KG1 (cell line): ENCODE data around the gene TADA2B.

ENCODE experiments used
- DNase-seq: peaks from one replicate; lab custom pipeline; 2025; lab: John Stamatoyannopoulos, UW

TADA2B gene, protein sequence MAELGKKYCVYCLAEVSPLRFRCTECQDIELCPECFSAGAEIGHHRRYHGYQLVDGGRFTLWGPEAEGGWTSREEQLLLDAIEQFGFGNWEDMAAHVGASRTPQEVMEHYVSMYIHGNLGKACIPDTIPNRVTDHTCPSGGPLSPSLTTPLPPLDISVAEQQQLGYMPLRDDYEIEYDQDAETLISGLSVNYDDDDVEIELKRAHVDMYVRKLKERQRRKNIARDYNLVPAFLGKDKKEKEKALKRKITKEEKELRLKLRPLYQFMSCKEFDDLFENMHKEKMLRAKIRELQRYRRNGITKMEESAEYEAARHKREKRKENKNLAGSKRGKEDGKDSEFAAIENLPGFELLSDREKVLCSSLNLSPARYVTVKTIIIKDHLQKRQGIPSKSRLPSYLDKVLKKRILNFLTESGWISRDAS

DNA sequence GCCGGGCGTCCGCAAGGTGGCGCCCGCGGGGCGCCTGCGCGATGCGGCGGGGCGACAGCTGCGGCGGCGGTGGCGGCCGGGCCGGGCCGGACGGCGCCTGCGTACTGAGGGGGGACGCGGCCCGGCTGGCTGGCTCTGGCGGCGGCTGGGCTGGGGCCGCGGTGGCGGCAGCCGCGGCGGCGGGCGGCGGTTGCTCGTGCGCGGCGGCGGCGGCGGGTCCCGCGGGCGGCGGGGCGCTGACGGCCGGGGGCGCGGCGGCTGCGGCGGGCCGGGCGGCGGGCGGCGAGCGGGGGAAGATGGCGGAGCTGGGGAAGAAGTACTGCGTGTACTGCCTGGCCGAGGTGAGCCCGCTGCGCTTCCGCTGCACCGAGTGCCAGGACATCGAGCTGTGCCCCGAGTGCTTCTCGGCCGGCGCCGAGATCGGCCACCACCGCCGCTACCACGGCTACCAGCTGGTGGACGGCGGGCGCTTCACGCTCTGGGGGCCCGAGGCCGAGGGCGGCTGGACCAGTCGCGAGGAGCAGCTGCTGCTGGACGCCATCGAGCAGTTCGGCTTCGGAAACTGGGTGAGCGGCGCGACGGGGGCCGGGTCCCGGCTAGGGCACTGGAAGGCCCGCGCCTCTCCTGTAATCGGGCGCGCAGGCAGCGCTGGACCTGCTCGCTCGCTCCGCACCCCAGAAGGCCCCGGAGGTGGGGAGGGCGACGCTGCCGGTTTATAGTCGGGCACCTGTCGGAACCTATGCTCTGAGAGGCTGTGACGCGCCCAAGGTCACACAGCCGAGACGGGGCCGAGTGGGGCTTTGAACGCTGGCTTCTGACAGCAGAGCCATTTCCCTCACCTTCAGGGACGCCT, at the start of gene TADA2B:
TSS of gene TADA2B (plus strand) at position 89 of the 853 bp plus-strand sequence. CDS start at position 297, 208 bp downstream.
- DNase-seq = no peak

GRCh38 chr4:6996481-6996880, 46.7 kb upstream of the TADA2B start:
- no peak for DNase-seq

DNA sequence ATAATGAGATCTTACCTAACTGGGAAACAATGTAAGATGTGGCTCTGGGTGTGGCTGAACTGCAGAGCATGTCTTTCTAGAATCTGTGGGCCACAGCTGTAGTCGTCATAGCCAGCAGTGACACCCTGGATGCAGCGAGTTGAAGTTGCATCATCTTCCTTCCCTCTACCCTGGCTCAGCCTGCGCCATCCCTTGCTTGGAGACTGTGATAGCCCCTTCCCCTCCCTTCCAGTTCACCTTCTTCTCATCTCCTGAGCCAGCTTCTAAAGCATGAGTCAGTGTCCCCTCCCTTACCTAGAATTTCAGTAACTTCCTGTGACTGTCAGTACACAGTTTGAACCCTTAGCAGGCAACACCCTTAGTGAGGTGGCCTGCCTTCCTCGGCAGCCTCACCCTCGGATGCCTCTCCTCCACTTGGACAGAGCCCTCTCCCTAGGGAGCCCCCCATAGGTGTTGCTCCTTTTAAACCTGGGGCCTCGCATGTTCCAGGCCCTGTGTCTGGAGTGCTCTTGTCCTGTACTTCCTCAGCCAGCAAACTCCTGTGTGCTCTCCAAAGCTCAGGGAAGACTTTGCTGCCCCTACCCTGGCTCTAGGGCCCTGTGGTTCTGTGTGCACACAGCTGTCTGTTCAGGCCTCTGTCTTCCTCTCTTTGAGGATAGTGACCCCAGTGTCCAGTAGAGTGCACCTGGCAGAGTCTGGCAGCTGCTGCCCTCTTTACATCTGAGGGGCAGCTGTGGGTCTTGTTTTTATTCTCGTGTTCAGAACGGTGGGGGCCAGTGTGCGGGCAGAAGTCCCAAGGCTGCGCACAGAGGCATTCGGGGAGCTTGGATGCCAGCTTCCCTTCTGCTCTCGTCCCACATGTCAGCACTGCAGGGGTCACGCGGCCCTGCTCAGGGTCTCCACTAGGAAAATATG, 43.7 kb upstream of the TADA2B start:
- DNase-seq = no peak

DNA sequence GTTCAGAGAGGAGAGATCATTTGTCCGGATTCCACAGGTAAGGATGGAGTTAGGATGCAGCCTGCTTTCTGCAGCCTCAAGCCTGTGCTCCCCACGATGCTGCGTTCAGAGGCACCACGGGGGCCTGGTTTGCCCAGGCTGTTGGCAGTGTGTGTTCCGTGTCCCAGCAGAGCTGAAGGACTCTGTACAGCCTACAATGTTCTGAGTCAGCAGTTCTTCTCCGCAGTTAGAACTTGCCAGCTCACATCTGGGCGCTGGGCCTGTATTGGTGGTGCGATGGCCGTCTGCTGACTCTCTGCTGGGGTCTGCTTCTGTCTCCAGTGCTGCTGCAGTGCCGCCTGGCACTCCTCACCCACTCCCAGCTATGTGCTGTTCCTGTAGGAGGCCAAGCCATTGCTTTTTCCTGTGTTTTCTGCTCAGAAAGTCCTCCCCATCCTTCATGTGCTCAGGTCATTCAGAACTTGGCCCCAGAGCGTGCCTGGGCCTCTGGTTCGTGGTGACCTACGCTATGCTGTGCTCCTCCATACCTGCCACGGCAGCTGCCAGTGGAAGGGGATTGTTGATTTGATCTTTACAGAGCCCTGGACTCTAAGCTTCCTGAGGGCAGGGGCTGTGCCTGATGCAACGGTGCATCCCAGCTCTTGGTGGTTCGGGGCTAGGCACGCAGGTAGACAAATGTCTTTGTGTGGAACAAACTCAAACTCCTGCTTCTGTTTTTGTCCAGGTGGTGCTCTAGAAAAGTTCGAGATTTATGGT, 42.6 kb upstream of the TADA2B start:
- no peak for DNase-seq

DNA sequence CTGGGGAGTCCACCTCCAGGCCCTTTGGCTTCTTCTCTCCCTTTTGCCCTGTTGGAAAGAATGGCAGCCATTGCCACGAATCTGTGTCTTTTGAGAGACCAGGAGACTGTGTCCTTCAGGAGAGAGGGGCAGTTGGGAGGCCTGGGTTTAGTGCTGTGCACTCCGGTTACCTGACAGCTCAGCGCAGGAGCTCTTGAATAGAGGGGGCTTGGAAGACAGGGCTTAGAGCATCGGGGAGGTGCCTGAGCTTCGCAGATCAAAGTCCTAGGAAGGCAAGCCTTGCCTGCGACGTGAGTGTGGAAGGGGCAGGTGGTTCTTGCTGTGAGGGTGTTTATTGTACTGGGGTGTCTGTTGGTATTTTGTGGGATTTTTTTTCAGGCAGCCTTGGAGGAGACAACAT, 41.9 kb upstream of the TADA2B start:
- DNase-seq = no peak

GRCh38 chr4:7002336-7002735, 40.8 kb upstream of the TADA2B start:
- no peak for DNase-seq

DNA sequence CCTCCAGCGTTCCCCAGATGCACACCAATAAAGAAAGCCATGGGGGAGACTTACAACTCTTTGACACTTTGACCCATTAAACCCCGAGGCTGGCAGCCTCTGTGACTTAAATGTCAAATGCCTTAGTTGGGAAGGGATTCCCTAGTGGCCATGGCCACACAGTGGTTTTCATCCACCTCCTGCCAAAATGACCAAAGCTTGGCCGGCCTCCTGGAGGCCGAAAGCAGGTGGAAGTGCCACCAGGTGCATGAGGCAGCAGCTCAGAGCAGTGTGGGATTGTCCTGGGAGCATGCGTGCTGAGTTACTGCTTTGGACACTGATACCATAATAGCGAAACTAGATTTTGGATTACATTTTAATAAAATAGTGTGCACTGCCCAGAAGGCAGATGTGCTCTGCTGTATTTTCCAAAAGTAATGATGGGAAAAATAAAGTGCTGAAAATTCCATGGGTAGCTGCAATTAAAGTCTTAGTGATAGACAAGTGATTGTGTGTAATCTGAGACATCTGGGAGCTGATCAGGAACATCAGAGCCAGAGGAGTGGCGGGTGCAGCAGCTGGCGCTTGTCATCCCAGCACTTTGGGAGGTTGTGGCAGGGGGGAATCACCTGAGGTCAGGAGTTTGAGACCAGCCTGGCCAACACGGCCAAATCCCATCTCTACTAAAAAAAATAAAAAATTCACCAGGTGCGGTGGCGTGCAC, 39.8 kb upstream of the TADA2B start:
- no peak for DNase-seq

GRCh38 chr4:7003879-7004240, 39.3 kb upstream of the TADA2B start:
- DNase-seq = no peak

GRCh38 chr4:7004331-7004730, 38.8 kb upstream of the TADA2B start:
- no peak for DNase-seq

DNA sequence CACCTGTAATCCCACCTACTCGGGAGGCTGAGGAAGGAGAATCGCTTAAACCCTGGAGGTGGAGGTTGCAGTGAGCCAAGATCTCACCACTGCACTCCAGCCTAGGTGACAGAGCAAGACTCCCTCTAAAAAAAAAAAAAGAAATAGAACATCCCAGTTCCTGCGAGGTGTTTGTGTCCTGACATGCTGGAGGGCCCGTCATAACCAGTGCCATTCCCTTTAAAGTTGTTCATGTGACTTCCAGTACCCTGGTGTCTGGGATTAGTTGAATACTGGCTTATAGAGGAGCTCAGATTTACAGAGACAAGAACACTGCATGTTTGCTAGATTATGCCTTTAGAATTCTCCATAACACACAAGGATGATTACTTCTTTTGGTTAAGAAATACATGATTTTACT, 37.6 kb upstream of the TADA2B start:
- DNase-seq = no peak

DNA sequence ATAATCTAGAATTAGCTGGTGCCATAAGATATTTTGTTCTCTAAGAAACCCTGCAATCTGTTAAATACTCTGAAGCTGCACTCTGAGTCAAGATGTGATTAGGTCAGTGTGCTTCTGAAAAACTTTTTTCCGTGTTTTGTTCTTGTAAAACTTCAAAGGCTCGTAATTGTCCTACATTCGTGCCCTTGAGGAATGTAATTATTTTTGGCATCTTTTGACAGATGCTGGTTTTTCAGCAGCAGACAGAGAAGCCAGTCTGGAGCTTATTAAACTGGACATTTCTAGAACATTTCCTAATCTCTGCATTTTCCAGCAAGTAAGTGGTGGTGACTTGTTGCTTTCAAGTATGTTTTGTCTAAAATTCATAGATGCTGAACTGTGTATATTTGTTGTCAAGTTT, 36.8 kb upstream of the TADA2B start:
- no peak for DNase-seq

DNA sequence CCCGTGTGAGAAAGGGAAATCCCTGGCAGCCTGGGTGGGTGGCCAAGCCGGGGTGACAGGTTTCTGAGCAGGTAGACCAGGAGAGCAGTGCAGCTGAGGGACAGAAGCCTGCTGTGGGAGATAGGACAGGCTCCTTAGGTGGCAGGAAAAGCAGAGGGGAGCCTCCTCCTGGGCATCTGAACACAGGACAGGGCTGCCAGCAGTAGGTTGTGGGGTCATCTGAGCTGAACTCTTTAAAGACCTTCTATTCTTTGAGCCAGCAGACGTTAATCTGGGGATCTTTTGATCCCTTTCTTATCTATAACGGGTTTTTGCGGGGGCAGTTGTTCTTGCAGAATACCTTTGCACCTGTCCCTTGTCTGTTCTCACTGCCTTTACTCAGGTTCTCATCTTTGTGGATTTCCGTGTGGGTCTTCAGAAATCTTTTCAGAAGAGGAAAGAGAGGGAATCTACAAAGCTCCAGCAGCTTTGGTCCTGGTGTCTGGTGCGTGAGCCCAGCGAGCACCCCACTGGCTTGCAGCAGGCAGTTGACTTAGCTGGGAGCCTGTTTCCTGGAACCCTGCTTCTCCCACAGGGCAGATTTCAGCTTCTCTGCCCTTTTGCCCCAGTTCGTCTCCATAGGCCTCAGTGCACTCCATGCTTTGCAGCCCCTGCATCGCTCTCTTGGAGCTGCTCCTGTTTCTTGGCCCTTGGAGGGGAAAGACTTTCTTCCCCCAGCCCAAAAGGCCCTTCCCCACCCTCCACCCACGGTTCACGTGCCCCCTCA, 35.8 kb upstream of the TADA2B start:
- DNase-seq = no peak

- DNase-seq = no peak
Observed at GRCh38 chr4:7007944-7008343, 35.2 kb upstream of the TADA2B start.

DNA sequence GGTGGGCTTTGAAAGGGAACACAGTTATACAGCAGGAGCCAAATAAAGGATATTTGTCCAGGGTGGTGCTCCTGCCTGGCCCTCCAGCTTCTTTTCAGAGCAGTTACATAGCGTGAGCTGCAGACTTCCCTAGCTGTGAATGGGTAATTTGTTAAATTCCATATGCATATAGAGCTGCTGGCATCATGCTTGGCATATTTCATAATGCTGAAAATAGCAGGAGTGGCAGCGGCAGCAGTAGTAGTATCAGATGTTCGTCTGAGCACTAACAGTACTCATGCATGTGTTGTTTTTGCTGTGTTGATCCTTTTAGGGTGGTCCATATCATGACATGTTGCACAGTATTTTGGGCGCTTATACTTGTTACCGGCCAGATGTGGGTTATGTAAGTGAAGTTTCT, 33.6 kb upstream of the TADA2B start:
- no peak for DNase-seq

- no peak for DNase-seq
Observed at GRCh38 chr4:7013175-7013574, 30.0 kb upstream of the TADA2B start.

DNA sequence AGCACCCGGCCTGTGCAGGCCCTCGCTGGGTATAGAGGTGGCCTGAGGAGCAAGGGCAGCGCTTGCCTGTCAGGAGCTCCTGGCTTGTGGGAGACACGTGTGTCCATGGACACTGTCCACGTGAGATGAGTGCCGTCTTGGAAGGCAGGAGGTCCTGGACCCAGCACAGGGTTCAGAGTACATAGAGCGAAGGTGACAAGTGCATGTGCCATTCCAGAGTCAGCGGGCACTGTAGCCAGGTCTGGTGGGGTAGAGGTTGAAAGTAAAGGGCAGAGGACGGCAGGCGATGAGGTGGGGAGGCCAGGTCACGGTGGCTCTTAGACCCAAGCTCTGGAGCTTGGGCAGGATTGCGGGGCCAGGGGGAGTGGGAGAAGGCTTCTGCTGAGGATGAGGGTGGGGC, 28.4 kb upstream of the TADA2B start:
- DNase-seq = no peak

DNA sequence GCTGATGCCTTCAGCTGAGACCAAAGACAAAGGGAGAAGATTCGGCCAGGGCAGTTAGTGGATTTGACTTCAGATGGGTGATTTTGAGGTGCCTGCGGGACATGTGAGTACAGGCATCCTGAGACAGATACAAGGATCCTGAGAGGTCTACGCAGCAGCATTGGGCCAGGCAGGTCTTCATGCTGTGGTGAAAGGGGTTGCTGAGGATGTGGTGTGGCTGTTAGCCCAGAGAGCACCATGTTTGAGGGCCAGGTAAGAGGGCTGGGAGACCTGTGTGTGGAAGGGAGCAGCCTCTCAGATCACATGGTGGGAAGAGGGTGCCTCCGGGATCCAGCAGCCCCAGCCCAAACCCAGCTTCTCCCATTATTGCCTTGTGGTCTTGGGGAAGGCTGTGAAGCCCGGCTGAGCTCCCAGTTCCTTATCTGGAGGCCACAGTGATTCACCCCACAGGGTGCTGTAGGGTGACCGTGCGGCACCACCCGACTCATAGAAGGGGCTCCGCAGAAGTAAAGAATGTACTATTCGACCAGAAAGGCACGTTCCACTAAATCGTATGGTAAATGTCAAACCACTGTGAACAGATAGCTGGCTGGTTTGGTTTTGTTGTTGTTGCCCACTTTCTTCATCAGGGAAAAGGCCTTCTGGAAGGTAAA, 27.7 kb upstream of the TADA2B start:
- no peak for DNase-seq

GRCh38 chr4:7016086-7016485, 27.1 kb upstream of the TADA2B start:
- DNase-seq = no peak

DNA sequence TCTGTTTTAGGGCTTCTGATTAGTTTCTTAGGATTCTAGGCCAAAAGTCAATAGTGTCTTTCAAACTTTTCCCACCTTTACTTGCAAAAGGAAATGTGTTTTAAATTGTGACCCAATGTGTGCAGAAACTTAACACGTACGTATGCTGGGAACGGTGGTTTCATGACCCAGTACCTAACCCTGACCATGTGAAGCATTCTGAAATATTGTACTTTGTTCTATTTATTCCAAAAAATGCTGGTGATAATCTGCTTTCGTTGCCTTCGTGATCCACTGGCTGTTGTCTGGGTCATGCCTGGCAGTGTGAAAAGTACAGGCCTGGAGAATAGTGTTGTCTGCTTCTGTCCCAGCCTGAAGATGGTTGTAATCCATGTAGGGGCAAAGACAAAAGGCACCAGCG, 26.7 kb upstream of the TADA2B start:
- DNase-seq = no peak
